ENCODE measurements around the gene TMEM231.
"Not testable (repeated sequence)": the region's sequence is repeated elsewhere in the genome, so short reads cannot be mapped to it uniquely, and the experiment has no call there.

Gene TMEM231

DNA sequence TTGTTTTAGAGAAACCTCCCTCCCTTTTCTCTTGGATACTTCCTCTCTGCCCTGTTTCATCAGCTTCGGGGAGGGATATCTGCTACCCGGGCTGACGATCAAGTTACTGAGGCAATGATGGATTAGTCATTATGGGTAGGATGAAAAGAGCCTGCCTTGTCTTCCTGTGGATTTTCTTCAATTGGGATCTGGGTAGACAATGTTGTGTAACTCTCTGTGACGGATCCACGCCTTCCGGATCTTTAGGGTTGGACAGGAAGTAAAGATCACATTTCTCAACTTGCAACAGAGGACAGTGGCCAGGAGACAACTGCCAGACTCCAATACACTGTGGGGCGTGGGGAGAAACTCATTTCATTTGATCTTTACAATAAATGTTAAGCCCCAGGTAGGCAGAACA is 49.5 kb downstream of the TMEM231 start:
- no peak for DNase-seq (ENCODE audit: low read depth, low spot score)
- H3K4me3 ChIP-seq (ENCODE audit: low read depth, low read length) = no peak overlapping the region
- TF ChIP-seq, protein P1, sequence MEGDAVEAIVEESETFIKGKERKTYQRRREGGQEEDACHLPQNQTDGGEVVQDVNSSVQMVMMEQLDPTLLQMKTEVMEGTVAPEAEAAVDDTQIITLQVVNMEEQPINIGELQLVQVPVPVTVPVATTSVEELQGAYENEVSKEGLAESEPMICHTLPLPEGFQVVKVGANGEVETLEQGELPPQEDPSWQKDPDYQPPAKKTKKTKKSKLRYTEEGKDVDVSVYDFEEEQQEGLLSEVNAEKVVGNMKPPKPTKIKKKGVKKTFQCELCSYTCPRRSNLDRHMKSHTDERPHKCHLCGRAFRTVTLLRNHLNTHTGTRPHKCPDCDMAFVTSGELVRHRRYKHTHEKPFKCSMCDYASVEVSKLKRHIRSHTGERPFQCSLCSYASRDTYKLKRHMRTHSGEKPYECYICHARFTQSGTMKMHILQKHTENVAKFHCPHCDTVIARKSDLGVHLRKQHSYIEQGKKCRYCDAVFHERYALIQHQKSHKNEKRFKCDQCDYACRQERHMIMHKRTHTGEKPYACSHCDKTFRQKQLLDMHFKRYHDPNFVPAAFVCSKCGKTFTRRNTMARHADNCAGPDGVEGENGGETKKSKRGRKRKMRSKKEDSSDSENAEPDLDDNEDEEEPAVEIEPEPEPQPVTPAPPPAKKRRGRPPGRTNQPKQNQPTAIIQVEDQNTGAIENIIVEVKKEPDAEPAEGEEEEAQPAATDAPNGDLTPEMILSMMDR (IDR thresholded peaks at IDR 0.05; ENCODE audit: insufficient read depth, low read length, missing control alignments) = no peak
- ChIA-PET POLR2A (interaction anchor here (2.1 kb wide), 1 partner anchor 10 kb away, joined by 8 read pairs; no protein-coding TSS in a partner anchor), CTCF (interaction anchor here (1.2 kb wide), 1 partner anchor 41 kb away, joined by 3 read pairs; no protein-coding TSS in a partner anchor)

DNA sequence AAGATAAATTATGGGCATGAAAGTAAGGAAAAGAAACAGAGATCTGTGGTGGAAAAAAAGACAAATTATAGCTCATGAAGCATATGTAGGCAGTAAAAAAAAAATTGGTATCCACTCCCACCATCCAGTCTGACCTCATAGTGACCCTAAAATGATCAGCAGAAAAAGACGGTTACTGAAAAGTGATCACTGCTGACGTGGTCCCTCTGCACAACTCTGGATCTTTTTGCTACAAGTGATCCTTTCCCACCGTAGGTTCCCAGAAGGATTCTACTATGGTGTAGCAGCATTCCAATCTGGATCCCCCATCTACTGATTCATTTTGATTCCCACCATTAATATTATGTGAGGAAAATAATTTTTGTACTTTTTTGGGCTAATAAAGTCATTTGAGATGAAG is 49.9 kb downstream of the TMEM231 start:
- ChIA-PET POLR2A (interaction anchor here (2.1 kb wide), 1 partner anchor 11 kb away, joined by 8 read pairs; no protein-coding TSS in a partner anchor), CTCF (interaction anchor here (1.1 to 1.2 kb wide), 2 partner anchors 11 to 41 kb away, joined by 3 to 15 read pairs; no protein-coding TSS in a partner anchor)
- TF ChIP-seq, protein P1 (IDR thresholded peaks at IDR 0.05; ENCODE audit: insufficient read depth, low read length, missing control alignments) = no peak
- no peak overlapping the region for H3K4me3 ChIP-seq (ENCODE audit: low read depth, low read length)
- no peak for DNase-seq (ENCODE audit: low read depth, low spot score)

DNA sequence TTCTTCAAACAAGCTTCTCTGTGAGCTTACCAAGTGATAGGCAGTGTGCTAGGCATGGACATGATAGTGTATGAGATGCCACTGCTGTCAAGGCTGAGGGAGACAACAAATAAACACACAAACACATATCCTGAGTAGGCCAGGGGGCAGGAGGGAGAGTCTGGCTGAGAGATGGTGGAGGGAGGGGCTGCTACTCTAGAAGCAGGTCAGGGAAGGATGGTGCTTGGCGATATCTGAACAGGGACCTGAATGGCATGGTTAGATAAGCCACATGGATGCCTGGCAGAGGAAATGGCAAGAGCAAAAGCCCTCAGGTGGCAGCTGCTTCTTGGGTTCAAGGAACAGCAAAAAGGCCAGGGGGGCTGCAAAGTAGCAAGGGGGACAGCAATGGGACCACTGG is 52.3 kb downstream of the TMEM231 start:
- no peak for DNase-seq (ENCODE audit: low read depth, low spot score)
- ChIA-PET CTCF (interaction anchor here (1.3 to 2.6 kb wide), 3 partner anchors 10 to 305 kb away, joined by 3 to 15 read pairs (median 3); no protein-coding TSS in a partner anchor), POLR2A (no interaction called here)
- no peak overlapping the region for H3K4me3 ChIP-seq (ENCODE audit: low read depth, low read length)
- TF ChIP-seq, protein P1 (IDR thresholded peaks at IDR 0.05; ENCODE audit: insufficient read depth, low read length, missing control alignments) = no peak

DNA sequence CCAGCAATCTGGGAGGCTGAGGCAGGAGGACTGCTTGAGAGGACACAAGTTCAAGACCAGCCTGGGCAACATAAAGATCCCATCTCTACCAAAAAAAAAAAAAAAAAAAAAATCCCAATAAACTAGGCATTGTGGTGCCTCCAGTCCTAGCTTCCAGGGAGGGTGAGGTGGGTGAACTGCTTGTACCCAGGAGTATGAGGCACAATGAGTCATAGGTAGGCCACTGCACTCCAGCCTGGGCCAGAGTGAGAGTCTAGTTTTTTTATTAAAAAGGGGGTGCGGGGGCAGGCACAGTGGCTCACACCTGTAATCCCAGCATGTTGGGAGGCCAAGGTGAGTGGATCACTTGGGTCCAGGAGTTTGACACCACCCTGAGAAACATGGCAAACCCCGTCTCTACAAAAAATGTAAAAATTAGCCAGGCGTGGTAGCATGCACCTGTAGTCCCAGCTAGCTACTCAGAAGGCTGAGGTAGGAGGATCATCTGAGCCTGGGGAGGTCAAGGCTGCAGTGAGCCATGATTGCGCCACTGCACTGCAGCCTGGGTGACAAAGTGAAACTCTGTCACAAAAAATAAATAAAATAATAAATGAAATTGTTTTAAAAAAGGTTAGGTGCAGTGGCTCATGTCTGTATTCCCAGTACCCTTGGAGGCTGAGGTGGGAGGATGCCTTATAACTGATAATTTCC is 53.0 kb downstream of the TMEM231 start:
- TF ChIP-seq, protein P1 (IDR thresholded peaks at IDR 0.05; ENCODE audit: insufficient read depth, low read length, missing control alignments) = no peak
- H3K4me3 ChIP-seq (ENCODE audit: low read depth, low read length) = no peak overlapping the region
- POLR2A ChIA-PET = no interaction called here
- CTCF ChIA-PET = interaction anchor here (0.6 to 2.6 kb wide), 4 partner anchors 9 to 759 kb away, joined by 3 to 15 read pairs (median 3); no protein-coding TSS in a partner anchor
- DNase-seq (ENCODE audit: low read depth, low spot score) = no peak

DNA sequence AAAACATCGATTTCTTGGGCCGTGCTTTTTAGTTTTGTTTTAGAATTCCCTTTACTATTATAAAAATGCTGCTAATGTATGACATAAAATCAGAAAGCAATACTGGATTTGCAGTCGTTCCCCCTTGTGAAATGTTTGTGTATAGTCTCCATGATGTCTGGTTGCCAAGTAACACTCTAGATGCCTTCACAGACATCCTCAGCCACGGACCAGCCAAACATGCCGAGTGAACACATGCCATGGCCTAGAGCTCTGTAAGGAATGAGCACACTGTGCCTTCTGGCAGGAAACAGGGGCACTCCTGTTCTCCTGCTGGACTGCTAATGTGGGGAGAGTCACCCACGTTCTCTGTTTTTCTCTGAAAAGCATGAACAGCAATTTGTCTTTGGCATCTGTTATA is 54.2 kb downstream of the TMEM231 start:
- POLR2A ChIA-PET; H3K4me3 ChIP-seq (ENCODE audit: low read depth, low read length); DNase-seq (ENCODE audit: low read depth, low spot score): not testable (repeated sequence)
- CTCF ChIA-PET = interaction anchor here (1.3 to 2.0 kb wide), 2 partner anchors 31 to 37 kb away, joined by 4 to 6 read pairs; no protein-coding TSS in a partner anchor

DNA sequence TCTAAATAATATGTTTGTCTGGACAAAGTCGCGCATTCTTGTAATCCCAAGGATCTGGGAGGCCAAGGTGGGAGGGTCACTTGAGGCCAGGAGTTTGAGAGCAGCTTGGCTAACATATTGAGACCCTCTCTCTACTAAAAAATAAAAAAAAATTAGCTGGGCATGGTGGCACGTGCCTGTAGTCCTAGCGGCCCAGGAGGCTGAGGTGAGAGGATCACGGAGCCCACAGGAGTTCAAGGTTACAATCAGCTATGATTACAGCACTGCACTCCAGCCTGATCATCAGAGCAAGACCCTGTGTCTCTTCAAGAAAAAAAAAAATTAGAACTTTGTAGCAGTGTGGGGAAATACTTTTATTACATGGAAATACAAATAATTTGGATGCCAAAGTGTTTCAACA is 54.7 kb downstream of the TMEM231 start:
- ChIA-PET CTCF (interaction anchor here (1.3 to 2.0 kb wide), 2 partner anchors 31 to 36 kb away, joined by 4 to 6 read pairs; no protein-coding TSS in a partner anchor), POLR2A (no interaction called here)
- TF ChIP-seq, protein P1 (IDR thresholded peaks at IDR 0.05; ENCODE audit: insufficient read depth, low read length, missing control alignments) = no peak

DNA sequence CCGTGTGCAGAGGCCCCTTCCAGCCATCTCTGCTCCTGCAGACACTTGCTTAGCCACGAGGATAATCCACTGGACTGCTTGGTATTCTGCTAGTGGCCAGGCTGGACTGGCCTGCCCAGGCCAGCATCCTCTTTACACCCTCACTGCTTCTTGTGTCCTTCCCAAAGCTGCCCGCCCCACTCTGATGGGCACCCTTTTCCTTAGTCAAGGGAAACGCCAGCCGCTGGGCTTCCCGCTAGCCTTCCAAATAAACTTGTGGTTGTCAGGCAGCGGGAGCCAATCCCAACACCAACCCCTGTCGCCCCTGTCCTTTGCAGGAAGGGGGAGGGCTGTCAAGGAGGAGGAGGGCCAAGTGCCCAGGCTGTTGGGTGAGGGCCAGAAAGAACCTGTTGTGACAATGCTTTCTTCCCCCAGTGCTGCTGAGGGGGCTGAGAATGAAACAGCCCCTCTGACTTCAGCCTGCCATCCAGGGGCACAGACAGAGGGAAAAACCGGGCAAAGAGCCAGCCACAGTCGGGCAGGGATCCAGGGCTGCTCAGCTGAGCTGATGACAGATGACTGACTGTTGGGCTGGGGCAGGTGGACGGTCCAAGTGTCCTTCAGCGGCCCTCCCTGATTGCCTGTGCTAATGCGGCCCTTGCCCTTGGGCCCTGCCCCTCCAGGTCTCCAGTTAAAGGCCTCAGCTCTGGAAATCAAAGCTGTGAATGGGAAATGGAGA is 57.3 kb downstream of the TMEM231 start:
- POLR2A ChIA-PET; H3K4me3 ChIP-seq (ENCODE audit: low read depth, low read length); DNase-seq (ENCODE audit: low read depth, low spot score): not testable (repeated sequence)
- CTCF ChIA-PET = interaction anchor here (2.4 kb wide), 1 partner anchor 18 kb away, joined by 12 read pairs; no protein-coding TSS in a partner anchor

More for the DNA sequence above, 54.7 kb downstream of the TMEM231 start:
- DNase-seq (ENCODE audit: low read depth, low spot score) = no peak
- no peak overlapping the region for H3K4me3 ChIP-seq (ENCODE audit: low read depth, low read length)

All from AG04449 (cell line).